Airway epithelial cell (primary cell): ENCODE measurements around the gene PPIL6. TPM values are rescaled to one million over a fixed set of nuclear protein-coding genes. Genes with fewer than 3 reads are reported as not detected.

Experiments used
- total RNA-seq: library from RNA; depleted of rRNA; stranded (reverse); fragments of >200 nt; gene quantifications from 2 replicates; pipeline ENCODE4 v1.2.3, GENCODE V29; 2015

Gene PPIL6
- 0.84 and 2.0 TPM in 2 replicates for total RNA-seq

DNA sequence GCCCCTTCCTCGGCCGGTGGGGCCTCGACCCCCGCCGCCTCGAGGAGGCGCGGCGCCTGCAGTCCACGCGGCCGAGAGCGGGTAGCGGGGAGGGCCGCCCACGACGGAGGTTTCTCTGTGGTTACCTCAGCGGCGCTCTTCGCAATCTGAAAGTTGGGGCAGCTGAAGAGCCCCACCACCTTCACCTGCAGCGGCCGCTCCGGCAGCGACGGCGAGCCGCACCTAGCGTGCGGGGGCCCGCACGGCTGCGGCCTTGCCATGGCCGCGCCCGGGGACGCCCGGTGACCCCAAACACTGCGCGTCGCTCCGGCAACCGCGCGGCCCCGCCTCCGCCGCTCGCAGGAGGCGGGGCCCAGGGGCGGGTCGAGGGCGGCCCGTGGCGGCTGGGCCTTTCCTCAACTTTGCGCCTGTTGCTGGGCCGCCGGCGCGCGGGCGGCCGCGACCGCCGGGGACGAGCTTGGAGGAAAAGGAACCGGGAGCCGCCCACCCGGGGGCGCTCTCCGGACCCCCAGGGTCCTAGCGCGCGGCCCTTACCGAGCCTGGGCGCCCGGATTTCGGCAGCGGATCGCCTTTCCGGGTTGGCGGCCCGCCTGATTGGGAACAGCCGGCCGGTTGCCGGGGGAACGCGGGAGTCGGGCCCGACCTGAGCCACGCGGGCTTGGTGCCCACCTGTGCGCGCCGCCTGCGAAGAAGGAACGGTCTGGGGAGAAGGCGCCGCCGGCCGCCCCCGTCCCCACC, at the start of gene PPIL6, which contains the start of gene SMPD2:
PPIL6 (minus strand) TSS at position 298 of the 738 bp plus-strand sequence; CDS start at position 260, 38 bp downstream.
SMPD2 (plus strand) TSS at position 394 of the 738 bp plus-strand sequence. CDS start 398 bp downstream, outside the sequence.

DNA sequence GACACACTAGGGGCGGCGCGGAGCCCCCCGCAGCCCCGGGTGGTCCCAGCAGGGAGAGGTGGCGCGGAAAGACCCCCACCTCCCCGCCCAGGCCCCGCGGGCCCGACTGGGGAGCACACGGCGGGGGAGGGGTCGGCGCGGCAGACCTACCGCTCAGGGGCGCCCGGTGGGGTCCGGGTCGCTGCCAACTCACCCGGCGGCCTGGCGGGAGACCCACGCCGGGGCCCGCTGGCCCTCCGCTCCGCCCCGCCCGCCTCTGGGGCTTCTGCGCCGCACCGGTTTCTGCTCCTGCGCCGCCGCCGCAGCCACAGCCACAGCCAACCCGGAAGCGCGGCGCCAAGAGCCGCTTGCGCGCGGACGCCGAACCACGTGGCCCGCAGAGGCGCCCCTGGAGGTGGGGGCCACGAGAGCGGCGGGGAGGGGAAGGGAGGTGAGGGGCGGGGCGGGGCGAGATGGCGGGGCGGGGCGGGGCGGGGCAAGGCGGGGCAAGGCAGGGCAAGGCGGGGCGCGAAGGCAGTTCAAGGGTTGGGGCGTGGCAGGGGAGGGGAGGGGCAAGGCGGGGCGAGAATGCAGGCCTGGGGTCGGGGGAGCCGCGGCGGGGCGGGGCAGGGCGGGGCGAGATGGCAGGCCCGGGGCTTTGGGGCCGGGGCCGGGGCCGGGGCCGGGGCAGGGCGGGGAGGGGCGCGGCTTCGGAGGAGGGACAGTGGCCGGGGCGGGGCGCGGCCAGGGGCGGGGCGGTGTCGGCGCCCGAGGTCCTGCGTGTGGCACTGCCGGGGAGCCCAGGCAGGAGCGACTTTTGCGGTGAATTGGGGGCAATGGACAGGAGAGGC, 42.7 kb upstream of the PPIL6 start, which contains the start of gene ZBTB24:
ZBTB24 (minus strand) TSS at position 315 of the 830 bp plus-strand sequence. CDS start 1,193 bp downstream, outside the sequence.

DNA sequence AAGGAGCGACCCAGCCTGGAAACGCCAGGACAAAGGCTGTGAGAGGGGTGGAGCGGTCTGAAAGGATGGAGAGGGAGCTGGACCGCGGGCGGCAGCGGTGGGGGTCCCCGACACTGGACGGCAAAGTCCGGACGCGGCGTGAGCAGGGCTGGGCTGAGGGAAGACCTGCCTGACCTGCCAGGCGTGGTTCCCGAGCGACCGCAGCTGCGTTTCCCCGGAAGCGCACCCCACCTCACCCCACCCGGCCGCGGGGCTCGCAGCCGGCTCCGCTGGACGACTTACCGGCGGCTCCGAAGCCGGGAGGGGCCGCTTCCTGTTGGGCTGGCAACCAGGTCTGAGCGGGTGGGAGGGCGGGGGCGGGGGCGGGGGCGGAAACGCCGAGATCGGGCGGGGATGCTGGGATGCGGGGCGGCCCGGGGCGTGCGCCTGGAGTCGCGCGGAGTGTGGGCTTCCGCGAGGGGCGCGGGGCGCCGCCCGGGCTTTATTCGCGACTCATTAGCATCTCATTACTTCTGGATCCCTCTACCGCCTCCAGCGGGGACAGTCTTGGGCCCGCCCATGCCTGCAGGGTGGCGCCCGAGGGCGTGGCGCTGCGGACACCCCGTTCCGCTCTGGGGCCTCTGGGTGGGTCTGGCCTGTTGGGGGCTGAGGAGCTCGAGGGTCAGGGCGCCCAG, 15.1 kb upstream of the PPIL6 start, which contains the start of gene MICAL1:
MICAL1 (minus strand) TSS at position 336 of the 674 bp plus-strand sequence. CDS start 1,576 bp downstream, outside the sequence.

DNA sequence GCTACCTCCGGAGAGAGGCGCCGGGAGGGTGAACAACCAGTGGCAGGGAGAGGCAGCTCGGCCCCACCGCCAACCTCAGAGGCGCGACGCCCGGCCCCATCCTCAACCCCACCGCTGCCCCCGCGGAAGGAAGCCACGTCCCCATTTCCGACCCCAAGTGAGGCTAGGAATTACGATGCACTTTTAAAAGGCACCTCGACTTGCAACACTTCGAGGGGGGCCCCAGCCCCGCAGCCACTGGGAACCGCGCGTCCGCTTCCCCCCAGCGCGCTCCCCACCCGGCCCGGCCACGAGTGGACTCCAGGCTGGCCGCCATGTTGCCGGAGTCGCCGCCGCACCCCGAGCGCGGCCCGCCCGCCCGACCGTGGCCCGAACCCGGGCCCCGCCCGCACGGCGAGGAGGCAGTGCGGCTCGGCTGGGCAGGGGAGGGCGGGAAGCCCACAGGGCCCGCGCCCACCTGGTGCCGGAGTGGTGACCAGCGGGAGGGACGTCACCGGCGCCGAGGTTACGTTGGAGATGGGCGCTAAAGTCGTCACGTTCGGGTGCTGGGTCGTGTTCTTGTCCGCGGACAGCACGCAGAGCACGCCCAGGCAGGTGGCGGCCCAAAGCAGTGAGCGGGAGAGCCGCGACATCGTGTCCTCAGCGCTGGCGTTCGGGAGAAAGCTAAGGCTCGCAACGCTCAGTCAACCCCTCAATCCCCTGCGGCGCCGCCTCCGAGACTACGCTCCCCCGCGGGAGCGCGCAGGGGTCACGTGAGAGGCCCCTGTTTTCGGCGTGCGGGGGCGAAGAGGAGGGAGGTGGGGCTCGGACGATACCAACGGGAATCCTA, 58.5 kb downstream of the PPIL6 start, which contains the start of gene CD164:
CD164 (minus strand) TSS at position 721 of the 829 bp plus-strand sequence; CDS start at position 632, 89 bp downstream.

Other genes with a start within 250 kb of the PPIL6 start
- gene CD164, start 58.2 kb downstream of the PPIL6 start, total RNA-seq = 74.5 and 80.7 TPM in 2 replicates
- gene SMPD2, start 96 bp upstream of the PPIL6 start, total RNA-seq = 9.6 and 14.7 TPM in 2 replicates
- 15.7 and 17.6 TPM in 2 replicates for gene MICAL1, start 15.1 kb upstream of the PPIL6 start, total RNA-seq
- 5.5 and 5.7 TPM in 2 replicates for gene ZBTB24, start 42.6 kb upstream of the PPIL6 start, total RNA-seq